GM15510 (cell line): ENCODE results near the gene EIF4A3.

ENCODE experiments used
- POLR2A ChIP-seq: IDR thresholded peaks from 3 replicates; pipeline ENCODE4 v1.6.1; 2011; ENCODE audit warnings: borderline replicate concordance; ENCODE audit not compliant: insufficient read length; ENCODE audit errors: extremely low read depth

EIF4A3 gene

DNA sequence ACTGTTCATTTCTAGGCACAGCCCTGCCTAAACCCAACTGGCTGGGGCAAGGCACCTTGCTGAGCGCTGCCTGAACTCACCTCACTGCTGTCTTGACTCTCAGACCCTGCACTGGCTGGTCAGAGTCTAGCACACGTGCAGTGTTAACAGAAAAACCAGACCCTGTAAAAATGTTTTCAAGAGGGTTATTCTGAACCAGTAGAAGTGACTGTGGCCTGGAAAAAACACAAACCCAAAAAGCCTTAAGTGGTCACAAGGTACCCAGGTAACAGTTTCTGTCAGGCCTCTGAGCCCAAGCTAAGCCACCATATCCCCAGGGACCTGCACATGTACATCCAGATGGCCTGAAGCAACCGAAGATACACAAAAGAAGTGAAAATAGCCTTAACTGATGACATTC lies 6.1 kb upstream of the EIF4A3 start:
- no peak for TF ChIP-seq POLR2A

DNA sequence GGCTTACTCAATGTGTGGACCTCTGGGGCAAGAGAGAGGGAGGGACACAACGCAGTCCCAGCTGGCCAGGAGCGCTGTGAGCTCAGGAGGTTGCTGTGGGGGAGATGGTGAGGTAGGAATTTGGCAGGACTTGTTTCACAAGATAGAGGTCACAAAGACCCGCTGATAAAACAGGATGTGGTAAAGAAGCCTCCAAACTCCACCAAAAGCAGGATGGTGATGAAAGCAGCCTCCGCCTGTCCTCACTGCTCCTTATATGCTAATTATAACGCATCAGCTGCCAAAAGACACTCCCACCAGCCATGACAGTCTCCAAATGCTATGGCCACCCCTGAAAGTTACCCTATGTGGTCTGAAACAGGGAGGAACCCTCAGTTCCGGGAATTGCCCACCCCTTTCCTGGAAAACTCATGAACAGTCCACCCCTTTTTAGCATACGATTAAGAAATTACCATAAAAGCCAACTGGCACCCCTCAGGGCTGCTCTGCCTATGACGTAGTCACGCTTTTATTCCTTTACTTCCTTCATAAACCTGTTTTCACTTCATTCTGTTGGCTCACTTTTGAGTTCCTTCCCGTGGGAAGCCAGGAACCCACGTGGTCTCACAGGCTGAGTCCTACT lies 5.3 kb upstream of the EIF4A3 start:
- TF ChIP-seq POLR2A, result no peak

DNA sequence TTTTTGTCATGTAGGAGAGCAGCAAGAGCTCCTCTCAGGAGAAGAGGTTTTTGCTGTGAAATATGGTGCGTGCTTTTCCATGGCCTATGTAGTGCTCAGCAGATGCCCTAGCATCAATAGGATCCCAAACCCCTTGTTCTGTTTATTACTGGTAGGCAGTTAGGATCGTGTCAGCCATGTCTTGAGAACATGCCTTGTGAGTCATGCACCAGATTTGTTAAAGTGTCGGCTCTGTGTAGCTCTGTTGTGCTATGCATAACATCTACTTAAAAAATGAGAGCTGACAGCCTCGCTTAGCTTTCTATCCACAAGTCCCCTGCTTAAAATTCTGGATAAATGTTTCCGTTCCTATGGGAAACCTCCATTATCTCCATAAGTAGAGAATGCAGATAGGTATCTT lies 4.4 kb upstream of the EIF4A3 start:
- TF ChIP-seq POLR2A, result no peak

- TF ChIP-seq POLR2A, result no peak
Observed at GRCh38 chr17:80146121-80147034, 550 bp downstream of the EIF4A3 start.

DNA sequence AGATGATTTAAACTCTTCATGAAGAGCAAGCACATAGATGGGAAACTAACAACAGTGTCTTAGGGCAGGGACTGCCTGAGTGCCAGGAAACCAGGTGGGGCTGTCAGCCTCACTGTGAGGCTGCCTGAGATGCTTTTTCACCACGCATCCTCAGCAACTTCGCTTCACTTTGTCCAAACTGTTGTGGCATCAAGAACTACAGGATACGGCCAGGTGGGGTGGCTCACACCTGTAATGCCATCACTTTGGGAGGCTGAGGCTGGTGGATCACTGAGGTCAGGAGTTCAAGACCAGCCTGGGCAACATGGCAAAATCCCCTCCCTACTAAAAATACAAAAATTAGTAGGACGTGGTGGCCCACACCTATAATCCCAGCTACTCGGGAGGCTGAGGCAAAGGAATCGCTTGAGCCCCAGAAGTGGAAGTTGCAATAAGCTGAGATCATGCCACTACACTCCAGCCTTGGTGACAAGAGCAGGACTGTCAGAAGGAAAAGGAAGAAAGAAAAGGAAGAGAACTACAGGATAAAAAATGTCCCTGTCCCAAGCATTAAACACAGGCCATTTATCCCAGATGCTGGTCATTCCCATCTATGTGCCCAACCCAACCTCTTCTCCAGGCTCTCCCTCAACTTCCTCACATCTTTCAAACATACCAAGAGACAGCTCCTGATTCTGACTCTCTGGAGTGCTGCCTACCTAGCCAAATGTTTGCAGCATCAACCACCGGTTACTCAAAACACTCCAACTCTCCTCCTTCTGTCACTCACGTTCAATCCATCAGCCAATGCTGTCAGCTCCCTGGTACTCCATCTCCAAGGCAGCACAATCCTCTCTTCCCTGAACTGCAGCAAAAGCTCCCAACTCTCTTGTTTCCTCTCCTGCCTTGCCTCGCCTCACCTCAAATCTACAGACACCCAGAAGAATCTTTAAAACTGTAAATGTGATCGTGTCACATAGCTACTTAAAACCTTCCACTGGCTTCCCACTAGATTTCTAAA lies 1.6 kb downstream of the EIF4A3 start:
- no peak for TF ChIP-seq POLR2A

DNA sequence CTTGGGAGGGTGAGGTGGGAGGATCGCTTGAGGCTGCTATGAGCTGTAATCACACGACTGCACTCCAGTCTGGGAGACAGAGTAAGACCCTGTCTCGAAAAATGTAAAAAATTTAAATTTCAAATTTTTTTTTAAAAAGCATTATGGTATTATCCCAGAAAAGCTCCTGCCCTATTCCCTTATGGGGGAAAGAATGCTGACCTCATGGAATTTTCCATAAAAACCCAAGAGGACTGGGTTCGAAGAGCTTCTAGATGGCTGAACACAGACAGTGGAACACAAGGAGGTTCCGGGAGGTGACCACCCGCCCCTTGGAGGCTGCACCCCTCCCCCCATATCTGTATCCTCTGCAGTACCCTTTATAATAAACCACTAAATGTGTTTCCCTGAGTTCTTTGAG lies 4.0 kb downstream of the EIF4A3 start:
- TF ChIP-seq POLR2A, result no peak

- TF ChIP-seq POLR2A, result no peak
Observed at GRCh38 chr17:80141463-80142165, 5.3 kb downstream of the EIF4A3 start.

DNA sequence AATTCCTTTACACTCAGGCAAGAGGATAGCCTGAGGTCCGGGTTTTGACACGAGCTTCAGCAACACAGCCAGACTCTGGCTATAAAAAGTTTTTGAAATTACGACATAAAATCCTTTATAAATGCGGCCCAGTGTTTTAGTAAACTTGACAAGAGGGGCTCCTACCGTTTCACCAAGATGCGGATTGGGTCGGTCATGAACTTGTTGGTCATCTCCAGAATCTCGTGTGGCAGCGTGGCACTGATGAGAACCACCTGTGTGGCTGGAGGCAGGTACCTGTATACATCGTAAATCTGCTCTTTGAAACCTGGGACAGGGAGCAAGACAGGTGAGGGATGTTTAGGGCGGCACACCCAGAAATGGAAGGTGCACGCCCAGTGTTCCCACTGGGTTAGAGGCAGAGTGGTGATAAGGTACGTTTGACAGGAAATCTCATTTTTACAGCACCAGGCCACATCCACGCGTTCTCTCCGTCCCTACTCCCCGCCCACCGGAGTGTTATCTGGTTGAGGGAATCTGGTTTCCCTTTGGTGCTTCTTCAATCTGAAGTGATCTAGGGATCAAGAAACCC lies 8.0 kb downstream of the EIF4A3 start:
- no peak for TF ChIP-seq POLR2A

DNA sequence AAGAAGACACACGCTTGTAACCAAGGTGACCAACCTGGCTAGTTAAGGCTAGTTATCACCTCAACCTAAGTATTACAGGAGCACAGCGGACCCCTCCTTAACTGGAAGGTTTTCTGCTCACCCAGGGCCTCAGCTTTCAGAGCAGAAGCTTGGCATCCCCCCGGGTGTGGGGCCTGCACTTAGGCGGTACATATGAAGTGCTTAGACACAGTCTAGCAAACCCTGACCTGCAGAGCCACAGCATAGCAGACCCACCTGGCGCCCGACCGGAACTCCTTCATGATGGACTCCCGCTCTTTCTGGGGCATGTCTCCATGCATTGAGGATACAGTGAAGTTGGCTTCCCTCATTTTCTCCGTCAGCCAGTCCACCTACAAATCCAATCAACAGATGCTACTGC lies 9.8 kb downstream of the EIF4A3 start:
- TF ChIP-seq POLR2A, result no peak

- TF ChIP-seq POLR2A, result no peak
Observed at GRCh38 chr17:80133626-80133970, 13.3 kb downstream of the EIF4A3 start.

- TF ChIP-seq POLR2A, result no peak
Observed at GRCh38 chr17:80132906-80133625, 13.9 kb downstream of the EIF4A3 start.

- no peak for TF ChIP-seq POLR2A
Observed at GRCh38 chr17:80130992-80131391, 15.9 kb downstream of the EIF4A3 start.

DNA sequence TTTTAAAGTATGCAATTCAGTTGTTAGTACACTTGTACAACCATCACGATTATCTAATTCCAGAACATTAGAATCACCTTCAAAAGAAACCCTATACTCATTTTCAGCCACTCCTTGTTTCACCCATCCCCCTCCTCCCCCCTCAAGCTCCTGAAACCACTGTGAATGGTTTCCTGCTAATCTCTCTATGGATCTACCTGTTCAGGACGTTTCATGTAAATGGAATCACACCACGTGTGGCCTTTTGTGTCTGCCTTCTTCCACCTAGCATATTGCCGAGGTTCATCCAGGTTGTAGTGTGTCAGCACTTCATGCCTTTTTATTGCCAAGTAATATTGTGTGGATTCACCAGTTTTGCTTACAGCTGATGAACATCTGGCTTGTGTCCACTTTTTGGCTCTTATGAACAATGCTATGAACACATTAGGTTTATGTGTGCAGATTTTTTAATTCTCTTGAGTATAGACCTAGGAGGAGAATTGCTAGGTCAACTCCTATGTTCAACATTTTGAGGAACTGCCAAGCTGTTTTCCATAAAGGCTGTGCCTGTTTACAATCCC lies 17.8 kb downstream of the EIF4A3 start:
- no peak for TF ChIP-seq POLR2A
